GM12878 (cell line): ENCODE data around the gene CD34. TPM values are rescaled to one million over a fixed set of nuclear protein-coding genes. Genes with fewer than 3 reads are reported as not detected.

ENCODE experiments used
- ATAC-seq: fragments of 200-7000 bp; cut with Tn5 transposase; 3 replicates; pipeline ENCODE4 v1.9.1; 2020; ENCODE audit warnings: mild to moderate bottlenecking, moderate library complexity
- BruUV-seq: library from RNA; stranded (reverse); fragments of 400-500 nt; replicated peaks from 2 replicates; lab custom pipeline; 2021; lab: Mats Ljungman, UMichigan
- CTCF ChIA-PET: fragments of 300-600 bp; sonication (Branson Sonifier 250); formaldehyde crosslinking; extraction: SDS; loops from one replicate; lab custom pipeline; 2021; ENCODE audit warnings: inconsistent platforms; lab: Yijun Ruan, JAX
- POLR2A ChIA-PET: fragments of 350-600 bp; formaldehyde crosslinking; extraction: SDS; loops from one replicate; lab custom pipeline; 2021; ENCODE audit warnings: inconsistent platforms; lab: Charles Lee
- RAD21 ChIA-PET: fragments of 300-600 bp; sonication (Branson Sonifier 250); formaldehyde crosslinking; loops from one replicate; lab custom pipeline; 2023; ENCODE audit warnings: antibody characterized with exemption; ENCODE audit not compliant: unreplicated experiment; lab: Charles Lee
- SMC1A ChIA-PET: fragments of 300-600 bp; sonication (Branson Sonifier 250); formaldehyde crosslinking; loops from one replicate; lab custom pipeline; 2023; ENCODE audit not compliant: unreplicated experiment, uncharacterized antibody; lab: Charles Lee
- DNase-seq: peaks from one replicate; pipeline ENCODE4 v3.0.0-alpha.2; 2011; ENCODE audit warnings: low read depth, low spot score
- FAIRE-seq: peaks from 3 replicates; lab custom pipeline; 2011; peaks lifted over from hg19 to GRCh38; lab: Jason Lieb, UNC
- H2AFZ ChIP-seq: 2 replicates; pipeline ENCODE4 v1.6.0; 2011; ENCODE audit warnings: low read depth, low read length, control low read depth; ENCODE audit not compliant: control insufficient read depth
- H3K27ac ChIP-seq: 2 replicates; pipeline ENCODE4 v1.5.1; 2011; ENCODE audit warnings: control low read depth; ENCODE audit not compliant: control insufficient read depth, insufficient read depth
- H3K27me3 ChIP-seq, 2 experiments: replicated peaks in 1 of 2; 2 replicates each; pipeline versions ENCODE4 v1.6.0 to v1.6.1; 2011; ENCODE audit warnings: low read length in 1 of 2; ENCODE audit not compliant: control insufficient read depth in 2 of 2, insufficient read depth in 2 of 2
- H3K36me3 ChIP-seq, 2 experiments: 2 replicates each; pipeline ENCODE4 v1.5.1; 2011; ENCODE audit warnings: low read length in 1 of 2; ENCODE audit not compliant: control insufficient read depth in 2 of 2, insufficient read depth in 2 of 2
- H3K4me1 ChIP-seq: 2 replicates; pipeline ENCODE4 v1.6.1; 2011; ENCODE audit warnings: mild to moderate bottlenecking, low read length, moderate library complexity, mixed read lengths; ENCODE audit not compliant: control insufficient read depth, insufficient read depth
- H3K4me2 ChIP-seq: 2 replicates; pipeline ENCODE4 v1.6.0; 2011; ENCODE audit warnings: control low read depth; ENCODE audit not compliant: control insufficient read depth, insufficient read depth
- H3K4me3 ChIP-seq: fragments of 200-600 bp; sonication (generic); 2 replicates; pipeline ENCODE4 v1.5.1; 2016
- H3K79me2 ChIP-seq: 2 replicates; pipeline ENCODE4 v1.6.0; 2011; ENCODE audit warnings: low read length; ENCODE audit not compliant: control insufficient read depth, insufficient read depth
- H3K9ac ChIP-seq: 2 replicates; pipeline ENCODE4 v1.8.0; 2011; ENCODE audit warnings: low read length, control low read depth, mixed read lengths; ENCODE audit not compliant: control insufficient read depth, insufficient read depth
- H3K9me3 ChIP-seq: replicated peaks from 3 replicates; pipeline ENCODE4 v1.5.1; 2011; ENCODE audit warnings: mild to moderate bottlenecking, low read length; ENCODE audit not compliant: control insufficient read depth, insufficient read depth
- H4K20me1 ChIP-seq: 2 replicates; pipeline ENCODE4 v1.6.0; 2011; ENCODE audit not compliant: control insufficient read depth, insufficient read depth
- CEBPB ChIP-seq, 2 experiments: fragments of 150-350 bp in 1 of 2; IDR thresholded peaks; 2 replicates each; pipeline ENCODE4 v1.6.1; 2012 to 2014; ENCODE audit warnings: low read depth in 2 of 2, low read length in 2 of 2, borderline replicate concordance in 1 of 2, inconsistent platforms in 1 of 2
- CTCF ChIP-seq, 3 experiments: IDR thresholded peaks in 2 of 3; conservative IDR thresholded peaks in 1 of 3; 2 replicates each; pipeline ENCODE4 v1.5.1; 2011; ENCODE audit warnings: low read depth in 3 of 3, low read length in 3 of 3, mild to moderate bottlenecking in 3 of 3, control low read depth in 2 of 3, moderate library complexity in 2 of 3, inconsistent platforms in 1 of 3, mixed read lengths in 1 of 3; ENCODE audit not compliant: control insufficient read depth in 2 of 3, insufficient read depth in 1 of 3; ENCODE audit errors: extremely low read depth in 1 of 3
- ESRRA ChIP-seq: IDR thresholded peaks from 2 replicates; pipeline ENCODE4 v1.6.1; 2012; ENCODE audit warnings: mild to moderate bottlenecking, low read length, improper control_type of control experiment
- MYC ChIP-seq: IDR thresholded peaks from 2 replicates; pipeline ENCODE4 v1.6.1; 2011; ENCODE audit warnings: mild to moderate bottlenecking, low read length, moderate library complexity, inconsistent platforms; ENCODE audit not compliant: insufficient read depth, insufficient replicate concordance, insufficient read length, severe bottlenecking
- NR2F1 ChIP-seq: fragments of 450-650 bp; conservative IDR thresholded peaks from 2 replicates; pipeline ENCODE4 v1.6.1; 2017; ENCODE audit warnings: mild to moderate bottlenecking
- RELA ChIP-seq: fragments of 450-650 bp; IDR thresholded peaks from 2 replicates; pipeline ENCODE4 v1.8.0; 2014; ENCODE audit warnings: borderline replicate concordance; ENCODE audit not compliant: partially characterized antibody
- SMAD5 ChIP-seq: IDR thresholded peaks from 2 replicates; pipeline ENCODE4 v1.6.1; 2016; ENCODE audit warnings: antibody characterized with exemption, low read depth
- SPI1 ChIP-seq: IDR thresholded peaks from 2 replicates; pipeline ENCODE4 v1.6.1; 2011; ENCODE audit warnings: low read depth, mild to moderate bottlenecking, low read length, moderate library complexity, borderline replicate concordance; ENCODE audit not compliant: insufficient read depth
- ZNF217 ChIP-seq: fragments of 450-650 bp; IDR thresholded peaks from 2 replicates; pipeline ENCODE4 v1.6.1; 2017; ENCODE audit warnings: antibody characterized with exemption, mild to moderate bottlenecking
- WGBS: methylation state at CpG from one replicate; pipeline ENCODE4 v1.1.6; 2016; ENCODE audit warnings: low lambda C conversion rate; ENCODE audit not compliant: insufficient replicate concordance, insufficient coverage; ENCODE audit errors: missing lambda C conversion rate; 5-methylcytosine and 5-hydroxymethylcytosine counted together
- in situ Hi-C: fragments of 300-500 bp; cut with MboI; formaldehyde crosslinking; loops from 9 replicates; pipeline ENCODE4 v1.14.3; 2018; ENCODE audit warnings: mixed read lengths
- intact Hi-C: fragments of 100-400 bp; cut with micrococcal nuclease; formaldehyde crosslinking; loops from one replicate; pipeline ENCODE4 v1.14.2; 2022; ENCODE audit not compliant: unreplicated experiment
- polyA plus RNA-seq, 11 experiments: library from polyadenylated mRNA; depleted of rRNA in 4 of 11; unstranded in 6 of 11; stranded (reverse) in 5 of 11; fragments of >200 nt; fragmentation: Nextera tagmentation in 4 of 11; fragmentation: Illumina TruSeq in 1 of 11; extraction: Ambion mirVana in 4 of 11; extraction: Trizol in 1 of 11; gene quantifications; 1 replicate in 1 of 11; 2 replicates in 10 of 11; pipeline versions ENCODE4 v1.2.1 to v1.2.3, GENCODE V29; 2011 to 2016; ENCODE audit warnings: inconsistent platforms in 2 of 11, missing spikeins in 2 of 11, low read depth in 1 of 11
- total RNA-seq, 4 experiments: library from RNA; depleted of rRNA in 3 of 4; stranded (reverse); fragments of >200 nt in 3 of 4; fragmentation: Illumina TruSeq in 1 of 4; extraction: Trizol in 1 of 4; gene quantifications; 2 replicates each; pipeline versions ENCODE4 v1.2.1 to v1.2.3, GENCODE V29; 2013 to 2021

Gene CD34
- total and polyA plus RNA-seq, 10 of the 15 experiments (the other 5 are each of a cell fraction or from before 2014, with no cell fraction given): under 0.01 to 0.08 (median 0.02) TPM; not detected in 6

GRCh38 chr1:207886227-207886626 is 24.7 kb downstream of the CD34 start:
- H3K36me3 ChIP-seq: no peaks in the 10 kb centered on the region
- H2AFZ ChIP-seq: no peak overlapping the region
- H3K4me3 ChIP-seq: no peak overlapping the region
- SMC1A ChIA-PET: interaction anchor here (0.6 to 9.7 kb wide), 22 partner anchors 11 to 1928 kb away, joined by 3 to 164 read pairs (median 8); no protein-coding TSS in a partner anchor
- ATAC-seq (no peak), DNase-seq (no peak), FAIRE-seq (no peak)
- H3K9ac ChIP-seq: no peak overlapping the region
- TF ChIP-seq NR2F1: no peak
- no peak for TF ChIP-seq RELA
- no peak for TF ChIP-seq SMAD5
- TF ChIP-seq ESRRA: no peak
- no peak for TF ChIP-seq SPI1
- TF ChIP-seq ZNF217: no peak
- no peak for TF ChIP-seq CEBPB (IDR thresholded peaks at IDR 0.05; ENCODE audit: borderline replicate concordance in 1 of 2, low read depth in 2 of 2, low read length in 2 of 2)
- no peak for TF ChIP-seq CTCF (IDR thresholded peaks at IDR 0.05 in 2 of 3, conservative IDR thresholded peaks at IDR 0.05 in 1 of 3; ENCODE audit: control insufficient read depth in 2 of 3, extremely low read depth in 1 of 3, insufficient read depth in 1 of 3, low read depth in 3 of 3, low read length in 3 of 3)
- TF ChIP-seq MYC: no peak
- H3K9me3 ChIP-seq: no peaks in the 10 kb centered on the region
- CTCF ChIA-PET: interaction anchor here (1.0 to 9.1 kb wide), 18 partner anchors 11 to 207 kb away, joined by 4 to 244 read pairs (median 22); no protein-coding TSS in a partner anchor
- RAD21 ChIA-PET: interaction anchor here (1.1 to 7.1 kb wide), 11 partner anchors 10 to 113 kb away, joined by 4 to 160 read pairs (median 15); no protein-coding TSS in a partner anchor
- no peak overlapping the region for H3K4me2 ChIP-seq
- BruUV-seq: no TSS peak
- peaks cover 15% of the 10 kb centered on the region for H3K4me1 ChIP-seq
- no peaks in the 10 kb centered on the region for H3K79me2 ChIP-seq
- no peaks in the 10 kb centered on the region for H4K20me1 ChIP-seq
- H3K27me3 ChIP-seq: no peaks in the 10 kb centered on the region
- H3K27ac ChIP-seq: no peak overlapping the region
- WGBS: 23% methylated on average over 1 of the region's 1 CpG
- intact Hi-C loops (loop anchor here (5.0 kb wide), 1 partner anchor 206 kb away; no protein-coding TSS in a partner anchor), in situ Hi-C loops (no loop called here)
- POLR2A ChIA-PET: interaction anchor here (0.9 to 5.6 kb wide), 7 partner anchors 9 to 78 kb away, joined by 3 to 25 read pairs (median 4); no protein-coding TSS in a partner anchor
